ENCODE data around the gene IRF3. TPM values are rescaled to one million over a fixed set of nuclear protein-coding genes. Genes with fewer than 3 reads are reported as not detected.

Gene IRF3
- total and polyA plus RNA-seq, 2 of the 4 experiments (the other 2 are of a cell fraction), result 39.6 to 65.2 TPM

DNA sequence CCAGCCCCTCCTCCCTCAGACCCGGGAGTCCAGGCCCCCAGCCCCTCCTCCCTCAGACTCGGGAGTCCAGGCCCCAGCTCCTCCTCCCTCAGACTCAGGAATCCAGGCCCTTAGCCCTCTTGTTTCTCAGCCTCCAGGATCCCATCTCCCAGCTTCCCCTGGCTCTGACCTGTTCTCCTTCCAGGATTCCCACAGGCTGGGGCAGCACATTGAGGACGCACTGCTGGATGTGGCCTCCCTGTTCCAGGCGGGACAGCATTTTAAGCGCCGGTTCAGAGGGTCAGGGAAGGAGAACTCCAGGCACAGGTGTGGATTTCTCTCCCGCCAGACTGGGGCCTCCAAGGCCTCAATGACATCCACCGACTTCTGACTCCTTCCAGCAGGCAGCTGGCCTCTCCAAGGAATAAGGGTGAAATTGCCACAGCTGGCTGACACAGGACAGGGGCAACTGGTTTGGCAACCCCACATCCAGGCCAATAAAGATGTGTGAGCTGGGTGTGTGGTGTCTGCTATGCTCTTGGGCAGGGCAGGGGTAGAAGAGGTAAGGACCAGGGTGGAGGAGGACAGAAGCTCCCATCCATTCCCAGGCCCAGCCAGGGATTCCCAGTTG lies 47.7 kb upstream of the IRF3 start:
- Histone ChIP-seq H3K27ac (ENCODE audit: insufficient read depth, low read length) (no peak overlapping the region), H3K18ac (ENCODE audit: low read depth, low read length) (no peak overlapping the region), H2BK20ac (ENCODE audit: low read depth, low read length) (no peak overlapping the region), H3K27me3 (ENCODE audit: control insufficient read depth, insufficient read depth, low read length) (no peaks in the 10 kb centered on the region), H3K9ac (ENCODE audit: low read depth, low read length) (no peak overlapping the region), H3K14ac (replicated peaks; ENCODE audit: low read depth, low read length) (no peak overlapping the region), H3K9me1 (ENCODE audit: insufficient read depth, low read length) (peaks cover 12% of the 10 kb centered on the region; the same call in 1 of the 2 replicates), H3K79me1 (ENCODE audit: low read depth in 1 of 2, low read length in 2 of 2) (no peaks in the 10 kb centered on the region; a peak in 1 of 4 replicates), H2BK15ac (ENCODE audit: low read depth, low read length) (no peak overlapping the region), H2AFZ (replicated peaks; ENCODE audit: low read length, poor library complexity) (no peak overlapping the region), H4K20me1 (ENCODE audit: insufficient read depth, low read length) (no peaks in the 10 kb centered on the region), H3K4me3 (ENCODE audit: insufficient read depth, low read depth, low read length) (no peak overlapping the region), H3K4me1 (ENCODE audit: control insufficient read depth, insufficient read depth, low read length) (peaks cover 2% of the 10 kb centered on the region; the same call in 1 of the 2 replicates), H3K4me2 (ENCODE audit: low read depth, low read length) (no peak overlapping the region), H3K56ac (ENCODE audit: extremely low read depth, insufficient read depth, low read length) (no peak overlapping the region), H4K8ac (ENCODE audit: low read depth in 2 of 2, low read length in 2 of 2) (no peak overlapping the region), H3K36me3 (ENCODE audit: control insufficient read depth, insufficient read depth, low read length) (peaks cover 22% of the 10 kb centered on the region), H2AK5ac (ENCODE audit: low read depth, low read length) (no peak overlapping the region), H2AK9ac (replicated peaks; ENCODE audit: low read depth, low read length, poor library complexity) (no peak overlapping the region), H4K5ac (ENCODE audit: low read depth, low read length) (no peak overlapping the region), H3K23ac (ENCODE audit: low read depth, low read length) (no peak overlapping the region), H3K4ac (ENCODE audit: low read depth, low read length) (no peak overlapping the region), H4K91ac (ENCODE audit: insufficient read depth, low read depth, low read length) (no peak overlapping the region), H2BK120ac (ENCODE audit: low read depth, low read length) (no peak overlapping the region), H3K9me3 (ENCODE audit: control insufficient read depth, insufficient read depth, low read length) (no peaks in the 10 kb centered on the region), H2BK5ac (ENCODE audit: low read depth, low read length, poor library complexity, severe bottlenecking) (no peak overlapping the region)
- dilution Hi-C loops (cut with HindIII; ENCODE audit: low sequenced_read_pairs, unreplicated experiment) (no loop called here), in situ Hi-C loops (cut with MboI; ENCODE audit: low sequenced_read_pairs) (no loop called here), intact Hi-C loops (cut with micrococcal nuclease) (loop anchor here (10.0 kb wide), 1 partner anchor 101 kb away; the partner anchor contains the start of genes FUZ and MED25)
- ChIA-PET CTCF (no interaction called here), POLR2A (ENCODE audit: unreplicated experiment) (no interaction called here)
- DNase-seq (no peak), ATAC-seq (ENCODE audit: low read depth) (no peak)
- BruUV-seq (replicated peaks), result TSS peak; percentile 37
- TF ChIP-seq MAFK (IDR thresholded peaks at IDR 0.05; ENCODE audit: low read depth, low read length) (no peak), CEBPB (IDR thresholded peaks at IDR 0.05; ENCODE audit: low read depth, low read length) (no peak), POLR2A (IDR thresholded peaks at IDR 0.05; ENCODE audit: low read depth, low read length) (no peak), MAZ (IDR thresholded peaks at IDR 0.05; ENCODE audit: borderline replicate concordance, low read depth, low read length) (no peak), RFX5 (IDR thresholded peaks at IDR 0.05; ENCODE audit: low read depth, low read length) (no peak), BHLHE40 (IDR thresholded peaks at IDR 0.05; ENCODE audit: low read depth, low read length) (no peak), SMC3 (IDR thresholded peaks at IDR 0.05; ENCODE audit: low read depth, low read length) (no peak), FOS (IDR thresholded peaks at IDR 0.05; ENCODE audit: low read depth, low read length) (no peak), MXI1 (IDR thresholded peaks at IDR 0.05; ENCODE audit: borderline replicate concordance, low read depth, low read length) (no peak), CHD1 (IDR thresholded peaks at IDR 0.05; ENCODE audit: low read depth, low read length) (no peak), RCOR1 (IDR thresholded peaks at IDR 0.05; ENCODE audit: insufficient replicate concordance, low read length) (no peak), NFE2L2 (IDR thresholded peaks at IDR 0.05; ENCODE audit: low read depth, low read length) (no peak)
- TF ChIP-seq, protein P1, sequence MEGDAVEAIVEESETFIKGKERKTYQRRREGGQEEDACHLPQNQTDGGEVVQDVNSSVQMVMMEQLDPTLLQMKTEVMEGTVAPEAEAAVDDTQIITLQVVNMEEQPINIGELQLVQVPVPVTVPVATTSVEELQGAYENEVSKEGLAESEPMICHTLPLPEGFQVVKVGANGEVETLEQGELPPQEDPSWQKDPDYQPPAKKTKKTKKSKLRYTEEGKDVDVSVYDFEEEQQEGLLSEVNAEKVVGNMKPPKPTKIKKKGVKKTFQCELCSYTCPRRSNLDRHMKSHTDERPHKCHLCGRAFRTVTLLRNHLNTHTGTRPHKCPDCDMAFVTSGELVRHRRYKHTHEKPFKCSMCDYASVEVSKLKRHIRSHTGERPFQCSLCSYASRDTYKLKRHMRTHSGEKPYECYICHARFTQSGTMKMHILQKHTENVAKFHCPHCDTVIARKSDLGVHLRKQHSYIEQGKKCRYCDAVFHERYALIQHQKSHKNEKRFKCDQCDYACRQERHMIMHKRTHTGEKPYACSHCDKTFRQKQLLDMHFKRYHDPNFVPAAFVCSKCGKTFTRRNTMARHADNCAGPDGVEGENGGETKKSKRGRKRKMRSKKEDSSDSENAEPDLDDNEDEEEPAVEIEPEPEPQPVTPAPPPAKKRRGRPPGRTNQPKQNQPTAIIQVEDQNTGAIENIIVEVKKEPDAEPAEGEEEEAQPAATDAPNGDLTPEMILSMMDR (conservative IDR thresholded peaks at IDR 0.05; ENCODE audit: low read depth, low read length), result no peak
- TF ChIP-seq, protein P2, sequence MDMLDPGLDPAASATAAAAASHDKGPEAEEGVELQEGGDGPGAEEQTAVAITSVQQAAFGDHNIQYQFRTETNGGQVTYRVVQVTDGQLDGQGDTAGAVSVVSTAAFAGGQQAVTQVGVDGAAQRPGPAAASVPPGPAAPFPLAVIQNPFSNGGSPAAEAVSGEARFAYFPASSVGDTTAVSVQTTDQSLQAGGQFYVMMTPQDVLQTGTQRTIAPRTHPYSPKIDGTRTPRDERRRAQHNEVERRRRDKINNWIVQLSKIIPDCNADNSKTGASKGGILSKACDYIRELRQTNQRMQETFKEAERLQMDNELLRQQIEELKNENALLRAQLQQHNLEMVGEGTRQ (IDR thresholded peaks at IDR 0.05; ENCODE audit: low read depth, low read length), result no peak
- TF ChIP-seq, protein P3, sequence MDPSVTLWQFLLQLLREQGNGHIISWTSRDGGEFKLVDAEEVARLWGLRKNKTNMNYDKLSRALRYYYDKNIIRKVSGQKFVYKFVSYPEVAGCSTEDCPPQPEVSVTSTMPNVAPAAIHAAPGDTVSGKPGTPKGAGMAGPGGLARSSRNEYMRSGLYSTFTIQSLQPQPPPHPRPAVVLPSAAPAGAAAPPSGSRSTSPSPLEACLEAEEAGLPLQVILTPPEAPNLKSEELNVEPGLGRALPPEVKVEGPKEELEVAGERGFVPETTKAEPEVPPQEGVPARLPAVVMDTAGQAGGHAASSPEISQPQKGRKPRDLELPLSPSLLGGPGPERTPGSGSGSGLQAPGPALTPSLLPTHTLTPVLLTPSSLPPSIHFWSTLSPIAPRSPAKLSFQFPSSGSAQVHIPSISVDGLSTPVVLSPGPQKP (IDR thresholded peaks at IDR 0.05; ENCODE audit: borderline replicate concordance, low read depth, low read length), result no peak
- 100% methylated on average over 2 of the region's 8 CpGs; no CpG with 5 or more reads in 1 of the 2 experiments for WGBS, 2 experiments (ENCODE audit: extremely low coverage in 2 of 2, insufficient read length in 1 of 2)

Data from IMR-90 (cell line).